Epidermal melanocyte (primary cell): ENCODE data around the gene MYBL2.

Experiments
- DNase-seq: peaks from one replicate; pipeline ENCODE4 v3.0.0; 2011; ENCODE audit warnings: low spot score; ENCODE audit not compliant: insufficient read length

MYBL2 gene

DNA sequence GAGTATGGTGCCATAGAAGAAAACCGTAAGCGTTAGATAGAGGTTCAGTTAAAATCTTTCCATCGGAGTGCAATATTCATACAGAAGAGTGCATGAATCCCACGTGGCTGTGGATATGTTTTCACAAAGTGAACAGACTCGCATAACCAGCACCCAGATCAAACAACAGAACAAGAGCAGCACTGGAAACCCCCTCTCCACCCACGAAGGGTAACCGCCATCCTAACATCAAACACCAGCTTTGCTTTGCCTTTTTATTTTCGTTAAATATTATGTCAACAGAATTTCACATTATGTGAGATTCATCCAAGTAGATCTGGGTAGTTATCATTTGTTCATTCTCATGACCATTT is 55.2 kb downstream of the MYBL2 start:
- no peak for DNase-seq

DNA sequence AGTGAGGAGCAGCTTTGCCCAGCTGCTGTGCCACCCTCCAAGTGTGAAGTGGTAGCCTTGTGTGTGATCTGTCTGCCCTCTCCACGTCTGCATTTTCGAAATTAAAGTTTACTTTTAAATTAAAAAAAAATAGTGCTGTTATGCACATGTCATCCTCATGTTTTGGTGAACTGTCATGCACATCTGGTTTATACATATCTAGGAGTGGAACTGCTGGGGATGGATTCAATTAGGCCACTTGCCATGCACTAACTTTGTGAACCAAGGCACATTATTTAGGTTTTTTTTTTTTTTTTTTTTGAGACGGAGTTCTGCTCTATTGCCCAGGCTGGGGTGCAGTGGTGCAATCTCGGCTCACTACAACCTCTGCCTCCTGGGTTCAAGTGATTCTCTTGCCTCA is 56.3 kb downstream of the MYBL2 start:
- DNase-seq = no peak

DNA sequence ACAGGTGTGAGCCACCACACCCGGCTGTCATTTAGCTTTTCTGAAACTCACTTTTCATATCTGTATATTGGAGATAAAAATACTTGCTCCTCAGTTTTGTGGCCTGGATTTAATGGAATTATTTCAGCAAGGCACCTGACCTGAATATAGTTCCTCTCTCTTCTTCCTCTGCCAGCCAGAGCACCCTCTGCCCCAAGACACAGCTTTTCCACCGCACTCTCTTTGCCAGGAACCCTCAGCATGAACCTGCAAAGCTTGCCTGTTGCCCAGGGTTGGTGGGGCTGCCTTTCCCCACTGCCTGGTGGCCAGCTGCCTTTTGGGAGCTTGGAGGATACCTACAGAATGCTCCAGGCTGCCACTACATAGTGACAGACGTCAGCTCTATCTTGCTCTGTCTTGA is 56.8 kb downstream of the MYBL2 start:
- DNase-seq = no peak

DNA sequence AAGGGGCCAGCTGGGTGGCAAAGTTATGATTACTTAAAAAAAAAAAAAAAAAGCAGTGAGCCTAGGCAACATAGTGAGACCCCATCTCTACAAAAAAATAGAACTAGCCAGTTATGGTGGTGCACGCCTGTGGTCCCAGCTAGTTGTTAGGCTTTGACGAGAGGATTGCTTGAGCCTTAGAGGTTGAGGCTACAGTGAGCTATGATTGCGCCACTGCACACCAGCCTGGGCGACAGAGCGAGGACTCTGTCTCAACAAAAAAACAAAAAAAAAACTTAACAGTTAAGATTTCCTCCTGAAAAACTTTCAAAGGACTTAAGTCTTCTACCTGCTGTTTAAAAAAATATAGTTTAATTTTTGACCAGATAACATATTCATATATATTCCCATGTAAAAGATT is 57.5 kb downstream of the MYBL2 start:
- no peak for DNase-seq

DNA sequence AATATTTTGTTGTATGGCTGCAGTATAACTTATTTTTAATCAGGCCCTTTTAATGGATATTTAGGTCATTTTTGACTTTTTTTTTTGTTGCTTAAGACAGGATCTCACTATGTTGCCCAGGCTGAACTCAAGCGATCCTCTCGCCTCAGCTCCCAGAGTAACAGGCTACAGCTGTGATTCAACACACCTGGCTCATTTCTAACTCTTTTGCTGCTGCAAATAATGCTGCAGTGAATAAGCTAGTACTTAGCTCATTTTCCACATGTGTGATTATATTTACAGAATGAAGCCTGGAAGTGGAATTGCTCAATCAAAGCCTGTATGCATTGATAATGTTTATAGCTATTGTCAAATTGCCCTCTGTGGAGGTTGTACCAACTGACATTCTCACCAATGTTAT is 58.8 kb downstream of the MYBL2 start:
- DNase-seq = no peak

DNA sequence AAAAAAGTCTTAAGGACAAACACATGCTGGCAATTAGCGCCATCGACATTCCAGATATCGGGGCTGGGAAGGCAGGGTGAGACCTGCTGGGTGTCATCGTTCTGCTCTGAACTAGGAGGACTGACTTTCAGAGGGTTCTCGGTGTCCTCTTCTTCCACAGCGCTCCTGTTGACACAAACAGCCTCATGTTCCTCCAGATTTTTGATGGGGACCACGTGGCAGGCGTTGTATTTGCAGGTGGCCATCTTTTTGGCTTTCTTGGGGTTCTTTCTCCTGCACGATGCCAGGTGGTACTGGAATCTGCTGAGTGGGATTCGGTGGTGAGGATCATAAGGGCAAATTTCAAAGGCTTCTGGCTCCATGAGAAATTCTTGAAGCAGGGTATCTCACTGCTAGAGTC is 59.4 kb downstream of the MYBL2 start:
- no peak for DNase-seq

DNA sequence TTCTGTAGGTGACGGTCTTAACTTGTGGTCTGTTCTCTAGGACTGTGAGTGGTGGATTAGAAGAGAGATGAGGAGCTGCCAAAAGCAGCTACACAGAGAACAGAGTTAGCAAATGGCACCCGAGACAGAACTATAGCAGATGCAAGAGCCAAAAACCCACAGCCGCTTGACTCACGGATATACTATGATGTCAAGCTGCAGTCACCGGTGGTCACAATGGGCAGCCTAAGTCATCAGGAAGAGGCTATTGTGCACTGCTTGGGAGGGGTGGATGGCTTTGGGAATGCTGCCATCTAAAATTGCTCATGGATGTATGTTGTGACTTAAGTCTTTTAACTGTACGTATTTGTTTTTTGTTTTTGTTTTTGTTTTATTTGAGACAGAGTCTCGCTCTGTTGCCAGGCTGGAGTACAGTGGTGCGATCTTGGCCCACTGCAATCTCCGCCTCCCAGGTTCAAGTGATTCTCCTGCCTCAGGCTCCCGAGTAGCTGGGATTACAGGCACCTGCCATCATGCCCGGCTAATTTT is 60.0 kb downstream of the MYBL2 start, which contains the start of gene GTSF1L:
TSS of gene GTSF1L (minus strand) at position 192 of the 528 bp plus-strand sequence. CDS start 308 bp downstream, outside the sequence.
- DNase-seq = no peak

DNA sequence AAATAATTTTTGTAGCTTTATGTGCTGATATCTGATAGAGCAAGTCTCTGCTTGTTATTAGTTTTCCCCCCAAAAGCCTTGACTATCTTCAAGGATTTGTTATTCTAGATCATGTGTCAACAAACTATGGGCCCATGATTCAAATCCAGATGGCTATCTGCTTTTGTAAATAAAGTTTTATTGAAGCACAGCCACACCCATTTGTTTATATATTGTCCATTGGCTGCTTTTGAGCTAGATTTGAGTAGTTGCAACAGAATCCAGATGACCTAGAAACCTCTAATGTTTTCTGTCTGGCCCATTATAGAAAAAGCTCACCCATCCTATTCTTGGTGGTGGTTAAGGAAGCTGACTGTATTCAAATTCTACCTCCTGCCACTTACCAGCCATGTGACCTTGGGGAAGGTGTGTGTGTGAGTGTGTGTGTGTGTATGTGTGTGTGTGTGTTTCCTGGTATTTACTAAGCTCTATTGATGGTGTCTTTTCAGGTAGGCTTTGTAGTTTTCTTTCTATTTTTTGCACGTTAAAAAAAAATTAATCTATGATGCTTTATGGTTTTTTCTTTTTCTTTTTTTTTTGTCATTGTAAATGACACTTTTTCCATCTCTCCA is 61.2 kb downstream of the MYBL2 start:
- DNase-seq = no peak

DNA sequence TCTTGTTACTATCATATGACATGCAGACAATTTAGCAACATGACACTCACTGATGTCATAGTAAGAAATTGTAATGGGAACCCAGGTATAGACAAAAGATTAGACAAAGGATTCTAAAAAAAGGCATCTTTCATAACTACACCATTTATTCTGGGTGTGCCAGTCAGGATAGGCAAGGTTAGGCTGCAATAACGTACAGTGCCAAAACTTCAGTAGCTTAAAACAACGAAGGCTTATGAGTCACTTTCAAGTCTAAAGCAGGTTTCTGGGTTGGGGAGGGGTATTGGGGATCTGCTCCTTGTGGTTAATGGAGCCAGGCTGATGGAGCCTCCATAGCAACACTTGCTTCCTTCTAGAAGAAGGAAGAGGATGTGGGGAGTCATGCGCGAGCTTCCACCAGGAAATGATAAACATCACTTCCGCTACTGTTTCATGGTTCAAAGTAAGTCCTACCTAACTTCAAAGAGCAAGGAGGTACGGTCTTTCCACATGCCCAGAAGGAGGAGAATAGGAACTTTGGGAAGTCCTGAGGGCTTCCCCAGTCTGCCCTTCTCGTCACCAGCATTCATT is 61.9 kb downstream of the MYBL2 start:
- no peak for DNase-seq

DNA sequence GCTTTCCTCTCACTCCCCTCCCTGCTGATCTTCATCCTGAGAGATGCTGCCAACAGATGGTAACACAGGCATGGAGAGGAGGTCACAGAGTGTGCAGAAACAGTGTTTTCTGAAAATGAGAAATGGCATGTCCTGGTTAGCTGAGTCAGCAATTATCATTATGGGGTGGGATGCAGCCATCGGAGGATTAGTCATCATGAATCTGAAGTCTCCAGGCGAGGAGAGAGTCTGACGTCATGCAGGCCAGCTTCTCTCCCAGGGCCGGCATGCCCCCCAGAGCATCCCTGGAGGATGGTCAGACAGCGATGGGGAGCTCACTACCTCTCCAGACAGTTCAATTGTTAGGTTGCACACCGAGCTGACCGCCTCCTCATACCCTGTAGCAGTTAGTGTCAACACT is 64.6 kb downstream of the MYBL2 start:
- no peak for DNase-seq

DNA sequence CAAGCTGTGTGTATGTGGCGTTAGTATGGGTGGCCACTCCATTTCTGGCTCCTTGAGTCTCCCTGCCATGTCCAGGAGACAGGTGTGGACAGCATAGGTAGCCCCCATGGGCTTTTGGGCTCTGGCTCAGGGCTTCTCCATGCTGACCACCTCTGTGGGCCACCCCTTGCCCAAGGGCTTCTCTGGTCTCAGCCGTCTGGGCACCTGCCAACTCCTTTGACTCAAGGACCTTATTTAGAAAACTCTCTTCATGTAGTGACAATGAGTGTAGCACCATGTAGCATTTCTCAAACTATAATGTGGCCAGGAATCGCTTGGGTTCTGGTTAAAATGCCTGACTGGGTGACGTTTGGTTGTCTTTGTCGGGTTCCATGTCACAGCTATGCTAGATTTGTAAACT is 65.0 kb downstream of the MYBL2 start:
- no peak for DNase-seq

DNA sequence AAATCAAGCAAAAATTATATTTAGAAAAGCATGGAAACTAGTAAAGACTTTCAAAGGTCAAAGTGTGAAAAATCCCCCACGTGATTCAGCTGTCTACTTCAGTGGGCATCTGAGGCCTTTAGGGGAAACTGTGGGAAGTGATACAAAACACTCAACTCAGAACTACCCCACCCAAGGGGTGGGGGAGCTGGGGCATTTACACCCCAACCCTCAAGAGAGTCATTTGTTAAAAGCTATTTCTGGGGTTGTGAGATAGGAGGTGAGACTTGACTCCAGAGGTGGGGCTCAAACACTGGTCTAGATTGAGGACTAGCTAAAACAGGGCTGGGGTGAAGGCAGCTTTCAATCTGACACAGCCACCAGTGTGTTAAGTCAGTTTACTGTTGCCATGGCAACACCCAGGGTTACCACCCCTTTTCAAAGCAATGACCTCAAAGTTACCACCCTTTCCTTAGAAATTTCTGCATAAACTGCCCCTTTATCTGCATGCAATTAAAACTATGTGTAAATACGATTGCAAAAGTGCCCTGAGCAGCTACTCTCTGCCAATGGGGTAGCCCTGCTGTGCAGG is 69.8 kb downstream of the MYBL2 start:
- no peak for DNase-seq

DNA sequence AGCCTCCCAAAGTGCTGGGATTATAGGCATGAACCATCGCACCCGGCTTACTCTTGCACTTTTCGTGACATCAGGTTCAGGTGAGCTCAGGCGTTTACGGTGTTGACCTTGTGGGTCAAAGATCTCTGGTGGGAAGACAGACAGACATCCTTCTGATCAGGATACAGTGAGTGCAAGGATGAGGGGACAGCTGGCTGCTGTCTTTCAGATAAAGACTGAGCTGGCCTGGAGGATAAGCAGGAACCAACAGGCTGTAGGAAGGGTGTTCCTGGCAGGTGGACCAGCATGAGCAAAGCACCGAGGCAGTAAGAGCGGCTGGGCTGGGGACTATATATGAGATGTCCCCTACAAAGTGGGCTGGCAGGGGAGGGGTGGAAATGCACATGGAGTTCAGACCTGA is 71.0 kb downstream of the MYBL2 start:
- DNase-seq = no peak

DNA sequence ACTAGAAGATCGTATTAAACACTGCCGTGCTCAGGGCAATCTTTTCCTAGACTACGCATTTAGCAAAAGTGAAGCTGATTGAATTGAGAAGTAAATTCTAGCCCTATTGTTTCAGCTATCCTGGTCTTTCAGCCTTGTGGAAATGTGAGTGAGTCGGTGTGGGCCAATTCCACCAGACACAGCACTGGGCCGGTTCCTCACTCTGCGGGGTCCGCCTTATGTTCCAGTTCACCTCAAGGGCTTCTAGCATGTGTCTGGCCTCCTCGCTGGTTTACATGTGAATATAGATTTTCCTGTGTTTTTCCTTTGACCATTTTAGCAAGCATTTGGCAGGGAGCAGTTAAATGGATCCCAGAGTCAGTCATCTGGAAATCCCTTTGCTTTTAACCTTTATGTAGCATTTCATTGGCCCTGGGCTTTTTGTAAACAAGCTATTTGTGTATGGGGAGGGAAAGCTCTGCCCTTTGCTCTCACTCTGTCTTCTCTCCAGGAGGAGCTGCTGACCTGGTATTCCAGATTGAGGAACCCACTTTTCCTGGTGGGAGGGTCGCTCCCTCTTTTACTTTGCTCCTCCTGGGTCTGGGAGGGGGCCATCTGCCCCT is 72.3 kb downstream of the MYBL2 start:
- no peak for DNase-seq

DNA sequence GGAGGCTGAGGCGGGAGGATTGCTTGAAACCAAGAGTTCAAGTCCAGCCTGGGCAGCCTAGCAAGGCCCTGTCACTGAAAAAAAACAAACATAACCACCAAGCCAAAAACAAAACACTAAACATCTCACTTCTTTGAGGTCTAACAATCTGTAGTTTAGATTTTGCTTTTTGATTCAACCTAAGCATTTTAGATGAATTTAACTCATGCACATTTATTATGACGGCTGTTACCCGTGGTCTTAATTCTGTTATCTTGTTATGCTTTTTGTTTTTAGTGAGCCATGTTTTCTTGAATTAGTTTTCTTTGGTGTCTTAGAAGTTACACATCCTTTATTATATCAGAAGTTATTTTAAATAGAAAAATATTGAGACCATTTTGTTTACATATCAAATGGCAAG is 73.7 kb downstream of the MYBL2 start:
- no peak for DNase-seq

DNA sequence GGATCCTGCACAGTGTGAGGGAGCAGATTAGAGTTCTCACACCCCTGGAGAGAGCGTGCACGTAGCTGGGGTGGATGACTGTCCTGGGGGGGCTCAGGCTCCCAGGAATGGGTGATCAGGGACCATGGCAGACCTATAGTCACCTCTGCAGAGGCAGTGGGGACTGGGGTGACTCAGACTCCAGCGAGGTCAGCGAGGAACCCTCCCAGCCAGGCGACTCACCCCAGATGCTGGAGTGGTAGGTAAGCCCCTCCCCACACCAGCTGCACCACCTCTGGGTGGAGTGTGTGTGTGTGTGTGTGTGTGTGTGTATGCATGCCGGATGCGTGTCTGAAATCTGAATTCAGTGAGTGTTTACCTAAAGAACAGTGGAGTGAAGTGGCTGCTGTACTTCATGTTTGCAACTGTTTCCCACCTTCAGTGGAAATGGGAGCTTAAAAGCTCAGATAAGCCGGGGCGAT is 77.3 kb downstream of the MYBL2 start:
- no peak for DNase-seq

DNA sequence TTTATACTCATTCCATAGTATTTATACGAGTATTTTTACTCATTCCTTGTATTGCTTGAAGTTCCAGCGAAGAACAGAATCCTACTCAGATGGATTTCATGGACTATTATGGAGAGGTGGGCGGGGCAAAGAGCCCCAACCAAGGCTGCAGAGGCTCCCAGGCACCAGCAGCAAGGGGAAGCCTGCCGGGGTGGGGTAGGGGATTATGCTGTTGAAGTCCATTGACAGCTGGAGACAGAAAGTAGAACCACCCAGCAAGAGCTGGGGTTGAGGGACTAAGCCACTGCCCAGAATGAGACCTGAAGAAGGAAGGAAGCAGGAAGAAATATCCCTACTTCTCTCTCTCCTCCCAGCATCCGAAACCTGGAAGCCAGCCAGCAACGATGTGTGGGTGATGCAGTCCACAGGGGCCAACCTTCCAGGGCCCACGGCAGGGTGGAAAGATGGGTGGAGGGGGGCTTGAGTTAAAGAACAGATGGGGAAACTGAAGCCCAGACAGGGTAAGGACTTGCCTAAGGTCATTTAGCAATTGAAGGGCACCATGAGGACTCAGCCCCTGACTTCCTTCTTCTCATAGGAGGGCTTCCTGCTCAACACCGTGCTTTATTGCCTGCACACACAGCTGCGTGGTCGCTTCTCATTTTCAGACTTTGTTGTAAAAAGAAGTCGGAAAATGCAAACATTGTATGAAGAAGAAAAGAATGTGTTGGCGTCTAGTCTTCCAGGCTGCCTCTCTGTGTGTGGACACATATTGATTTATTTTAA is 78.2 kb downstream of the MYBL2 start:
- DNase-seq = no peak

DNA sequence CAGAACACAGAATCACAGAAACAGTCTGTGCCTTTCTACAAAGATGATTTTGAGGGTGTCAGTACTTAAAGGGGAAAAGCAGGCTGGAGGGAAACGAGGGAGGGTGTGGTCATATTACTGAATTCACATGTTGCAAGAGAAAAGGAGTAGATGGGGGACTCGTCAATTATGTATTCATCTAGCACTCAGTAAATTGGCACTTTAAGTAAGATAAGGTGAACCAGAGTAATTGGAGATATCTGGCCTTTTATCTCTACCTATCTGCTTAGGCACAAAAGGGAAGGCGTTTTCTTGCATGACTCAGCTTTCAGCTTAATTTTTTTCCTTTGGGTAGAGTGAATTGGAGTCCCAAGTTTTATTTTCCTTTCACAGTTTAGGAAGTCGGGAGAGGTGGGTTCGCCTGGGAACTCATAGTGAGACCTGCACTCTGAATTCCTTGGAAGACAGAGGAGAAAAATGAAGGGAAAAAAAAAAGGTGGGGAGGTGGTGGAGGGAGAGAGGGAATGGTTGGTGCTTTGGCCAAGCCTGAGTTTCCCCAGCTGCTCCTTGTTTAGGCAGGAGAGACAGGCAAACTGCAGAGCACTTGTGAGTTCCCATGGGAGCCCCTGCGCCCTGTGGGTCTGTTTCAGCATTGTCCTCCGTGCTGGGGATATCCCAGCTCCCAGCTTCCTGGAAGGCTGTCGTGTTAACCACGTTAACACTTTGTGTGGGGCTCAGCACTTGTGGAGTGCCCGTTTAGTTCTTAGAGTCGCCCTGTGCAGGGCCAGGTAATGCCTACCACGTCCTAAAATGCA is 79.6 kb downstream of the MYBL2 start:
- DNase-seq = no peak

DNA sequence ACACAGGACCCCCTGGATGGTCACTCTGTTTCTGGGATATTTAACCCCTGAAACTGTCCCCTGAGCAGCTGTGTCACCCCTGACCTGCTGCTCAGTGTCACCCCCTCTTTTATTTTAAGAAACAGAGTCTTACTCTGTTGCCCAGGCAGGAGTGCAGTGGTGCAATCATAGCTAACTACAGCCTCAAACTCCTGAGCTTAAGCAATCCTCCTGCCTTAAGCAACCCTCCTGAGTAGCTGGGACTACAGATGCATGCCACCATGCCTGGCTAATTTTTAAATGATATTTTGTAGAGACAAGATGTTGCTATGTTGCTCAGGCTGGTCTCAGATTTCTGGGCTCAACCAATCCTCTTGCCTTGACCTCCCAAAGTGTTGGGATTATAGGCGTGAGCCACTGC is 81.4 kb downstream of the MYBL2 start:
- no peak for DNase-seq

DNA sequence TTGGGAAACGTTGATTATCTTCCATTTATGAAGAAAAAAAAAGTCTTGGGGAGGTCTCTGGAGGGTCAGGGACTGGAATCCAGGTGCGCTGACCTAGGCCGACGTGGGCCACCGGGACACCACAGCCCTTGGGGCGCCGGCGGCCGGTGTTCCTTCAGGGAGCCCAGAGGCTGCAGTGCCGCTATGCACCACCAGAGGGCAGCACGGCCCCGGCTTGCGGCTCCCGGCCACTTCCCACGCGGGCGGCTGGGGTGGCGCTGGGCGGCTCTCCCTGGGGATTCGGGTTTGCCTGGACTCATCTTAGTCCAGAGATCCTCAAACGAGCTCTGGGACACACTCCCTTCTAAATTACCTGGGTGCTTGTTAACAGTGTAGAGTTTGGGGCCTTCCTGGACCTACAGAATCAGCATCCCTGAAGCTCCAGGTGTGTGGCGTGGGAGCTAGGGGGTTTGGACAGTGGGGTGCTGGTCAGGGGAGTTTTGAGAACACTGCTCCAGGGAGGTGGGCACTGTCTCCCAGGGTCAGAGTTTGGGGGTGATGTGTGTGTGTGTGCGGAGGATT is 82.9 kb downstream of the MYBL2 start:
- peak; percentile 70 for DNase-seq

DNA sequence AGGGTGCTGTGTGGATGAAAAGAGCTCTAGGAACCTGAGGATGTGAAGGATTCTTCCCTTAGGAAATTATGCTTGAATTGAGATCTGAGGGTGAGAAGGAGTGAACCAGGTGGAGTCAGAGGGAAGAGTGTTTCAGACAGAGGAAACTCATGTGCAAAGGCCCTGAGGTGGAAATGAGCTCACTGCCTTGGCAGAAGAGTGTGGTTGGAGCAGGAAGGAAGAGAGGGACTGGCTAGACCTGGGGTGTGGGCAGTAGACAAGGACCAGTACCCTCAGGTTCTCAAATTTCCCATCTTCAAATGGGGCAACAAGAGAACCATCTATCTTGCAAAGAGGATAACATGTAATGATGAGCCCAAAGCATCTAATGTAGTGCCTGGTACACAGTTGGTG is 83.9 kb downstream of the MYBL2 start:
- no peak for DNase-seq
